ENCODE measurements around the gene ENO3.
"Not testable (repeated sequence)": the region's sequence is repeated elsewhere in the genome, so short reads cannot be mapped to it uniquely, and the experiment has no call there.

The ENO3 gene

DNA sequence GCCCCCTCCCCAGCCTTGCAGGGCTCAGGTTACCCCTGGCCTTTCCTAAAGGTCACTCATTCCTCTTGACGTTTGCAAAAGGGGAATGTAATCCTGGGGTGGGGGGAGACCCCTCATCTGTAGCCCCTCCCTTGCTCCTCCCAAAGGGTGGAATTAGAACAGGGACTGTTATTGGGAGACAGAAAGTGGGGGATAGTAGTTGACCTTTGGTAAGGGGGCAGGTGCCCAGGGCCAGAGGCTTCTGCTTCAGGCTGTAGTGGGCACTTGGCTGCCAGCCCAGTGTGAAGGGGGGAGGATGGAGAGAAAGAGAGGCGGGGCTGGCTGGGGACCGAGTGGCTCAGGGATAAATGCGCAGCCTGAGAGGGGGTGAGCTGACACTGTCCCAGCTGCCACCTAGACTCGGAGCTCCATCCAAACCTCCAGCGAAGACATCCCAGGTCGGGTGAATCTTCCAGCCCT is at the start of gene ENO3:
ENO3 (plus strand) TSS at position 374 of the 459 bp plus-strand sequence. CDS start 711 bp downstream, outside the sequence.
- DNase-seq, result no peak

DNA sequence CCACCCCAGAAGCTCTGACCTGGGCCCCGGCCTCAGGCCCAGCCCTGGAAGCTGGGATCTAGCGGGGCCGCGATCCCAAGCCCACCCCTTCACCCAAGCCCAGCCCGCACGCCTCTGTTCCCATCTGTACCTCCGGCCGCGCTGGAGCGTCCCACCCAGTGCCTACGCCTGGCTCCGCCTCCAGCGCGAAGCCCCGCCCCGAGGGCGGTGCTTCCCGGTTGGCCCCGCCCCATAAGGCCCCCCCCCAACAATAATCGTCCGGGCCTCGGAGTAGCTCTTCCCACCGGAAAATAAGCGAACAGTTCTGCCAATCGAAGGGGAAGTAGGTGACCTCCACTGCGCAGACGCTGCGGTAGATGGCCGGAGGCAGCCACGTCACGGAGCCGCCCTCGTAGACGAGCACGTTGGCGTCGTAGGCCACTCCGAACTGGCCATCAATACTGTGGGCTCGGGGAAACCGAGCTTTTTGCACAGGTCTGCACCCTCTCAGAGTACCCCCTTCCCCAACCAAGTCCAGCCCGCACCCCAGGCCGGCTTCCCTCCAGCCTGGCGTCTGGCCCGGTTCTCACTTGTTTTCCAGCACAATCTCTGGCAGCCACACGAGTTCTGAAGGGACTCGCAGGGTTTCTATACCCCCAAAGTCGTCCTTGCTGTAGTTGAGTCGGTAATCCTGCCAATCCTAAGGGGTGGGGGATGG is 49.1 kb upstream of the ENO3 start:
- DNase-seq, result no peak

GRCh38 chr17:4902540-4902939 is 48.4 kb upstream of the ENO3 start:
- DNase-seq, result no peak

DNA sequence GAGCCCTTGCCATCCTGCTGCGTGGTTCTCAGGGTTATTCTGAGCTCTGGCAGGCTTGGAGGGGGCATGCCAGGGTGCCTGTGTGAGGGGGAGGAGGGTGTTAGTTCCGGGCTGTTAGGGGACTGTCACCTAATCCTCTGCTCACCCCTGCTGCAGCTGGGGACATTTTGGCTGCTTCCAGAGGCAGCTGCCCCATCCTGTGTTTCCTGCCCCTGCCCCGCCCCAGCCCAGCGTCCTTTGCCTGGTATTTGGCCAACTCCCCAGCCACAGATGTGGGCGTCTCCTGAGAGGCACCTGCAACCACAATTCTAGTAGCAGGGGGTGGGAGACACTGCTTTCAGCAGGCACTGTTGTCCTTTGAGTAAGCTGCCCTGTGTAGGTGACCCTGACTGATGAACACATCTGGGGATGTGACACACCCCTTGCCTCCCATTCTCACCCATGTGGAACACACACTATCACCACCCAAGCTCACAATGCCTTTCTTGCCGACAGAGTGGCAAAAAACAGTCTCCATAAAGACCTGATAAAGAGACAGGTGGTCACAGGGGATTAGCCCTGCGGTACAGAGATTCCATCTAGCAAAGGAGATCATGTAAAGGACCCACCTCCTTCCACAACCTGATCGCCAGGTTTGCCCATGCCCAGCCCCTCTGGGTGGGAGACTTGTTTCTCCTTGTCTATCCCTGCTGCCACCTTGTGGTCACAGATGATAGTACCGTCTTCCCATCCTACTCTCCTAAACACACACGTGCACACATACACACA is 47.7 kb upstream of the ENO3 start, which contains the start of gene CHRNE:
CHRNE (minus strand) TSS at position 48 of the 768 bp plus-strand sequence; CDS start at position 13, 35 bp downstream.
- peak; percentile 75 for DNase-seq

- not testable (repeated sequence) for DNase-seq
Observed at GRCh38 chr17:4906642-4907041, 44.3 kb upstream of the ENO3 start.

GRCh38 chr17:4908301-4908700 is 42.6 kb upstream of the ENO3 start:
- no peak for DNase-seq

- DNase-seq, result peak; percentile 84
Observed at GRCh38 chr17:4908711-4909496, 42.0 kb upstream of the ENO3 start.

DNA sequence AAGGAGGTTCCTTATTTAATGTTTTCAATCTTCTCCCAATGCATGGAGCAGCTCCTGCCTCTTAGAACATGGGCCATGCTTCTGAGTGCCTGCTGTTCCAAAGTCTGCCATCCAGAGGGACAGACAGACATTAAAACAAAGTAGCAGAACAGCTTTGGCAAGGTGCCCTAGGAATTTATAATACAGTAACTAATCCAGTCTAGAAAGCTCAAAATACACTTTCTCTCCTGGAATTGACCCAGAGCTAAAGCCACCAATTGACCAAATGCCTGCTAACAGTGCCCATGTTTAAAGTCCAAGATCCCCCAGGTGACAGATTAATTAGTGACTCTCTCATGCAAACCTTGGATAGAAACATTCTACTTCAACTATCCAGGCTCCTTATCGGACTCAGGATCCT is 36.9 kb upstream of the ENO3 start:
- DNase-seq, result no peak

GRCh38 chr17:4914551-4914950 is 36.4 kb upstream of the ENO3 start:
- not testable (repeated sequence) for DNase-seq

DNA sequence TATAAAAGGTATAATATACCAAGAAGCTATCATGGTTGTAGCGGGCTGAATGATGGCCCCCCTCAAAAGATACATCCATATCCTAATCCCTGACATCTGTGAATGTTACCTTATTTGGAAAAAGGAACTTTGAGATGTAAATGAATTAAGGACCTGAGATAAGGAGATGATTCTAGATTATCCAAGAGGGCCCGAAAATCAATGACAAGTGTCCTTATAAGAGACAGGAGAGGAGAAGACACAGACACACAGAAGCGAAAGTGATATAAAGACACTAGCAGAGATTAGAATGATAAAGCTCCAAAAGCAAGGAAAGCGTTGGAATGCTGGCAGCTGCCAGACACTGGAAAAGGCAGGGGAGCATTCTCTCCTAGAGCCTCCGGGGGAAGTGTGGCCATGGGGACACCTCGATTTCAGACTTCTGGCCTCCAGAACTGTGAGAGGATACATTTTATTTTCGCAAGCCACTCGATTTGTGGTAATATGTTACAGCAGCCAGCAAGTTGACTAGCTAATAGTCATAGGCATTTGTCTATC is 31.3 kb upstream of the ENO3 start:
- no peak for DNase-seq

DNA sequence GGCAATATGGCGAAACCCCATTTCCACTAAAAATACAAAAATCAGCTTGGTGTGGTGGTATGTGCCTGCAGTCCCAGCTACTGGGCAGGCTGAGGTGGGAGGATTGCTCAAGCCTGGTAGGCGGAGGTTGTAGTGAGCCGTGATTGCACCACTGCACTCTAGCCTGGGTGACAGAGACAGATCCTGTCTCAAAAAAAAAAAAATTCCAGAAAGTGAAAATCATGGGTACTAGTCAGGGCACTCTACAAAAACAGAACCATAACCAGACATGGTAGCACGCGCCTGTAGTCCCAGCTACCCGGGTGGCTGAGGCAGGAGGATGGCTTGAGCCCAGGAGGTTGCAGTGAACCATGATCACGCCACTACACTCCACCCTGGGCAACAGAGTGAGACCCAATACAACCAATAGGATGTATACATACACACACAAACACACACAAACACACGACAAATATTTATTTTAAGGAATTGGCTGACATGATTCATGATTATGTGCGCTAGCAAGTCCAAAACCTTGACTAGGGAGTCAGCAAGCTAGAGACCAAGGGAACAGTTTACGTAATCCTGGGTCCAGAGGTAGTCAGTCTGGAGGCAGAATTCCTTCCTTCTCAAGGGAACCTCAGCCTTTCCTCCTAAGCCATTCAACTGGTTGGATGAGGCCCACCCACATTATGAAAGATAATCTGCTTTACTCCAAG is 30.4 kb upstream of the ENO3 start:
- DNase-seq, result no peak

DNA sequence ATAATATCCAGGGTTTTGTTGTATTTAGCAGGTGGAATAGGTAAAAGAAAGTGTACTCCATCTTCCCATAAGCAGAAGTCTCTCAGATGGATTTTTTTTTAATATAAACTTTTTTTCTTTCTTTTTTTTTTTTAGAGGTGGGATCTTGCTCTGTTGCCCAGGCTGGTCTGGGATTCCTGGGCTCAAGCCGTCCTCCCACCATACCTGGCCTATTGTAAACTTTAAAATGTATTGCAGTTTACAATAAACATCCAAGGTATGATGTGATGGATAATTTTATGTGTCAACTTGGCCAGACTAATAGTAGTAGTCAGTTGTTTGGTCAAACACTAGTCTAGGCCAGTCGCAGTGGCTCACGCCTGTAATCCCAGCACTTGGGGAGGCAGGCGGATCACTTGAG is 29.6 kb upstream of the ENO3 start:
- DNase-seq, result no peak

DNA sequence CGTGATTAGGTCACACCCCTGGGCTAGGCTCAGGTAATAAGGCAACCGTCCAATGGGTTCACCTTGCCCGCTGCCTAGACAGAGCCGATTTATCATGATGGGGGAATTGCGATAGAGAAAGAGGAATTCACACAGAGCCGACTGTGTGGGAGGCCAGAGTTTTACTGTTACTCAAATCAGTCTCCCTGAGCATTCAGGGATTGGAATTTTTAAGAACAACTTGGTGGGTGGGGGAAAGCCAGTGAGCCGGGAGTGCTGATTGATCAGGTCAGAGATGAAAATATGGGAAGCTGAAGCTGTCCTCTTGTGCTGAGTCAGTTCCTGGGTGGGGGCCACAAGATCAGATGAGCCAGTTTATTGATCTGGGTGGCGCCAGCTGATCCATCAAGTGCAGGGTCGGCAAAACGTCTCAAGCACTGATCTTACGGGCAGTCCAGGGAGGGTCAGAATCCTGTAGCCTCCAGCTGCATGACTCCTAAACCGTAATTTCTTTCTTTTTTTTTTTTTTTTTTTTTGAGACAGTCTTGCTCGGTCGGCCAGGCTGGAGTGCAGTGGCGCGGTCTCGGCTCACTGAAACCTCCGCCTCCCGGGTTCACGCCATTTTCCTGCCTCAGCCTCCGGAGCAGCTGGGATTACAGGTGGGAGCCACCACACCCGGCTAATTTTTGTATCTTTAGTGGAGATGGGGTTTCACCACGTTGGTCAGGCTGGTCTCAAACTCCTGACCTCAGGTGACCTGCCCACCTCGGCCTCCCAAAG is 24.2 kb upstream of the ENO3 start:
- not testable (repeated sequence) for DNase-seq

DNA sequence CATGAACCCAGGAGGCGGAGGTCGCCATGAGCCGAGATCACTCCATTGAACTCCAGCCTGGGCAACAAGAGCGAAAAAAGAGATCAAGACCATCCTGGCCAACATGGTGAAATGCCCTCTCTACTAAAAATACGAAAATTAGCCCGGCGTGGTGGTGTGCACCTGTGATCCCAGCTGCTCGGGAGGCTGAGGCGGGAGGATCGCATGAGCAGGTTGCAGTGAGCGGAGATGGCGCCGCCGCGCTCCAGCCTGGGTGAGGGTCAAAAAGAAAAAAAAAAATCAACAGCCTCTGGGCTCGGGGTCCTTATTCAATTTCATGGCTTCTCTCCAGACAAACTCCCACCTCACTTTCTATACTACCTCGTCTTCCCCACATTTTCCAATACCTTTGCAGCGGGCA is 22.0 kb upstream of the ENO3 start:
- no peak for DNase-seq

- DNase-seq, result no peak
Observed at GRCh38 chr17:4931963-4932362, 19.0 kb upstream of the ENO3 start, which contains the start of gene GP1BA. Gene GP1BA, plus strand, starts transcription at chr17:4932277. Its CDS starts 328 bp downstream, at chr17:4932605.

DNA sequence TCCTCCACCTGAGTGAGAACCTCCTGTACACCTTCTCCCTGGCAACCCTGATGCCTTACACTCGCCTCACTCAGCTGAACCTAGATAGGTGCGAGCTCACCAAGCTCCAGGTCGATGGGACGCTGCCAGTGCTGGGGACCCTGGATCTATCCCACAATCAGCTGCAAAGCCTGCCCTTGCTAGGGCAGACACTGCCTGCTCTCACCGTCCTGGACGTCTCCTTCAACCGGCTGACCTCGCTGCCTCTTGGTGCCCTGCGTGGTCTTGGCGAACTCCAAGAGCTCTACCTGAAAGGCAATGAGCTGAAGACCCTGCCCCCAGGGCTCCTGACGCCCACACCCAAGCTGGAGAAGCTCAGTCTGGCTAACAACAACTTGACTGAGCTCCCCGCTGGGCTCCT is 18.2 kb upstream of the ENO3 start:
- no peak for DNase-seq

DNA sequence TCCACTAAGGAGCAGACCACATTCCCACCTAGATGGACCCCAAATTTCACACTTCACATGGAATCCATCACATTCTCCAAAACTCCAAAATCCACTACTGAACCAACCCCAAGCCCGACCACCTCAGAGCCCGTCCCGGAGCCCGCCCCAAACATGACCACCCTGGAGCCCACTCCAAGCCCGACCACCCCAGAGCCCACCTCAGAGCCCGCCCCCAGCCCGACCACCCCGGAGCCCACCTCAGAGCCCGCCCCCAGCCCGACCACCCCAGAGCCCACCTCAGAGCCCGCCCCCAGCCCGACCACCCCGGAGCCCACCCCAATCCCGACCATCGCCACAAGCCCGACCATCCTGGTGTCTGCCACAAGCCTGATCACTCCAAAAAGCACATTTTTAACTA is 17.3 kb upstream of the ENO3 start:
- no peak for DNase-seq

- peak; percentile 13 for DNase-seq
Observed at GRCh38 chr17:4934173-4934979, 16.5 kb upstream of the ENO3 start.

GRCh38 chr17:4935650-4936049 is 15.3 kb upstream of the ENO3 start:
- DNase-seq, result no peak

DNA sequence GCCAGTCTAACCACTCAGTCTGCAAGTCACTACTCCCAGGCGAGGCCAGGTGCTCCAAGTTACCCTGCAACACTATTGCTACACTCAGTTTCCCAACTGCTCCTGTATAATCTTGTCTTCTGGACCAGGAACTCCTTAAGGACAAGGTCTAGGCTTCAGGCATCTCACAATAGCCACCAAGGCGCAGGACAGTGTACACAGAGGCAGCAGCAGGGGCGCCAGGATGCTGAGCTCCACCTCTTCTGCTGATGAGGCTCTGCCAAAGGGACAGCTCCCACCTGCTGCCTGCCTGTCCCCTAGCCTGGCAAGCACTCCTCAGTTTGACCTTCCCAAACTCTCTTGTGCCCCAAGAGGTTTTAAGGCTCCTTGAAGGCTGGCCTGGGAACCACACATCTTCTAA is 14.5 kb upstream of the ENO3 start:
- no peak for DNase-seq

GRCh38 chr17:4937553-4937952 is 13.4 kb upstream of the ENO3 start:
- no peak for DNase-seq

Data from CD4-positive, alpha-beta T cell treated with Interleukin-4 for 4 hours (primary cell).